ENCODE data around the gene TRAF1.
A peak's percentile ranks its signal among the peaks of the same experiment; 100 is the strongest.

Gene TRAF1

DNA sequence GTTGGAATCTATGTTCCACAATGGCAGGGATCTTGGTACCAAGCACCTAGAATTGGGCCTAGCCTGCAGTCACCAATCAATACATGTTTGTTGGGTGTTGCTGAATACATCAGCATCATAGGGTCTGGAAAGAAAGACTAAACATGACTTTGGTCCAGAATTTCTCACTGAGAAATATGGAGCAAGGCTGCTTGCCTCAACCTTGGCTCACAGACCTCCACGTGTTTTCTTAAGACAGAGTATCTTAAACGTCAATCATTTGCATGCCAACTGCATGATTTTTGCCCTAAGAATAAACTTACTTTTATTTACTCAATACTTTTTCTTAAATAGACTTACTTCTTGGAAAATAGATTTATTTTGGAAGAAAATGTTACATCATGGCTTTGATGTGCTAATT is 22.7 kb upstream of the TRAF1 start:
- Histone ChIP-seq H3K27me3 (ENCODE audit: low read depth) (no peaks in the 10 kb centered on the region), H3K4me1 (no peaks in the 10 kb centered on the region), H3K36me3 (replicated peaks) (no peaks in the 10 kb centered on the region), H3K9me3 (no peaks in the 10 kb centered on the region), H3K4me3 (no peak overlapping the region)
- in situ Hi-C loops (cut with MboI; ENCODE audit: low sequenced_read_pairs), result loop anchor here (25.0 kb wide), 1 partner anchor 337 kb away; no protein-coding TSS in a partner anchor
- no peak for DNase-seq (ENCODE audit: low spot score in 2 of 2)

DNA sequence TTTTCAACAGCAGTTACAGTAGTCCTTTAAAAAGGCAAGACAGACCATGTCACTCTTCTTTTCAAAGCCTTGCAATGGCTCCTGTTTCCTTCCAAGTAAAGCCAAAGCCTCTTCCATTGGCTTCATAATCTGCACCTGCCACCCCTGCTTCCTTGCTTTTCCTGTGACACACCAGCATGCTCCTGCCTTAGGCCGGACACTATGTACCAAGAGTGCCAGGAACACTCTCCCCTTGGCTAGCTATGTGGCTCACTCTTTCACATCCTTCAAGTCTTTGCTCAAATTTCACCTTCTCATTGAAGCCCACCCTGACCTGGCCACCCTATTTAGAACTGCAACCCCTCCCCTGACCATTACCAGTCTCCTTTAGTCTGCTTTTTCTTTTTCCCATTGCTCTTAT is 22.2 kb upstream of the TRAF1 start:
- Histone ChIP-seq H3K9me3 (no peaks in the 10 kb centered on the region), H3K27me3 (ENCODE audit: low read depth) (no peaks in the 10 kb centered on the region), H3K4me1 (no peaks in the 10 kb centered on the region), H3K36me3 (replicated peaks) (no peaks in the 10 kb centered on the region), H3K4me3 (no peak overlapping the region)
- in situ Hi-C loops (cut with MboI; ENCODE audit: low sequenced_read_pairs), result loop anchor here (25.0 kb wide), 1 partner anchor 337 kb away; no protein-coding TSS in a partner anchor
- DNase-seq (ENCODE audit: low spot score in 2 of 2), result no peak

DNA sequence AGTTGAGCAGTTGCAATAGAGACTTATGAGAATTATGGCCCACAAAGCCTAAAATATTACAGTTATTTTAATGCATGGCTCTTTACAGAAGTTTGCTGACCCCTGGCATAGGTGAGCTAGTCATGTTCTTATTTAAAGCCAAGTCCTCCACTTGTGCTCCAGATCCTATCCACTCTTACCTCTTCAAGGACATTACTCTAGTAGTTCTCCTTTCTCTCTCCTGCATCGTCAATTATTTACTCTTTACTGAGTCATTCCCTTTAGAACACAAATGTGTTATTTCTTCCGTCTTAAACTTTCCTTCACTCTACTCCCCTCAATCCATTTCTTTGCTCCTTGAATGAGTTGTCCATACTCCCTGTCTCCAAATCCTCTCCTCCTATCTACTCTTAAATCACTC is 20.6 kb upstream of the TRAF1 start:
- in situ Hi-C loops (cut with MboI; ENCODE audit: low sequenced_read_pairs), result loop anchor here (25.0 kb wide), 1 partner anchor 335 kb away; no protein-coding TSS in a partner anchor
- DNase-seq (ENCODE audit: low spot score in 2 of 2), result no peak

GRCh38 chr9:120946259-120946658 is 19.7 kb upstream of the TRAF1 start:
- Histone ChIP-seq H3K36me3 (replicated peaks) (no peaks in the 10 kb centered on the region), H3K4me3 (no peak overlapping the region), H3K9me3 (no peaks in the 10 kb centered on the region), H3K27me3 (ENCODE audit: low read depth) (no peaks in the 10 kb centered on the region), H3K4me1 (peaks cover 7% of the 10 kb centered on the region)
- in situ Hi-C loops (cut with MboI; ENCODE audit: low sequenced_read_pairs), result loop anchor here (25.0 kb wide), 1 partner anchor 334 kb away; no protein-coding TSS in a partner anchor
- DNase-seq (ENCODE audit: low spot score in 2 of 2), result no peak

More for the DNA sequence above, 20.6 kb upstream of the TRAF1 start:
- H3K4me1 ChIP-seq, result peaks cover 3% of the 10 kb centered on the region
- H3K9me3 ChIP-seq, result no peaks in the 10 kb centered on the region
- H3K4me3 ChIP-seq, result no peak overlapping the region
- H3K36me3 ChIP-seq (replicated peaks), result no peaks in the 10 kb centered on the region
- no peaks in the 10 kb centered on the region for H3K27me3 ChIP-seq (ENCODE audit: low read depth)

- Histone ChIP-seq H3K27me3 (ENCODE audit: low read depth) (no peaks in the 10 kb centered on the region), H3K36me3 (replicated peaks) (no peaks in the 10 kb centered on the region), H3K9me3 (no peaks in the 10 kb centered on the region), H3K4me3 (no peak overlapping the region), H3K4me1 (peaks cover 7% of the 10 kb centered on the region)
- in situ Hi-C loops (cut with MboI; ENCODE audit: low sequenced_read_pairs), result loop anchor here (25.0 kb wide), 1 partner anchor 333 kb away; no protein-coding TSS in a partner anchor
- no peak for DNase-seq (ENCODE audit: low spot score in 2 of 2)
Observed at GRCh38 chr9:120944948-120945347, 18.4 kb upstream of the TRAF1 start.

- Histone ChIP-seq H3K27me3 (ENCODE audit: low read depth) (no peaks in the 10 kb centered on the region), H3K4me1 (peaks cover 7% of the 10 kb centered on the region), H3K36me3 (replicated peaks) (no peaks in the 10 kb centered on the region), H3K4me3 (no peak overlapping the region), H3K9me3 (no peaks in the 10 kb centered on the region)
- no peak for DNase-seq (ENCODE audit: low spot score in 2 of 2)
- in situ Hi-C loops (cut with MboI; ENCODE audit: low sequenced_read_pairs), result loop anchor here (25.0 kb wide), 1 partner anchor 332 kb away; no protein-coding TSS in a partner anchor
Observed at GRCh38 chr9:120944434-120944843, 17.8 kb upstream of the TRAF1 start.

DNA sequence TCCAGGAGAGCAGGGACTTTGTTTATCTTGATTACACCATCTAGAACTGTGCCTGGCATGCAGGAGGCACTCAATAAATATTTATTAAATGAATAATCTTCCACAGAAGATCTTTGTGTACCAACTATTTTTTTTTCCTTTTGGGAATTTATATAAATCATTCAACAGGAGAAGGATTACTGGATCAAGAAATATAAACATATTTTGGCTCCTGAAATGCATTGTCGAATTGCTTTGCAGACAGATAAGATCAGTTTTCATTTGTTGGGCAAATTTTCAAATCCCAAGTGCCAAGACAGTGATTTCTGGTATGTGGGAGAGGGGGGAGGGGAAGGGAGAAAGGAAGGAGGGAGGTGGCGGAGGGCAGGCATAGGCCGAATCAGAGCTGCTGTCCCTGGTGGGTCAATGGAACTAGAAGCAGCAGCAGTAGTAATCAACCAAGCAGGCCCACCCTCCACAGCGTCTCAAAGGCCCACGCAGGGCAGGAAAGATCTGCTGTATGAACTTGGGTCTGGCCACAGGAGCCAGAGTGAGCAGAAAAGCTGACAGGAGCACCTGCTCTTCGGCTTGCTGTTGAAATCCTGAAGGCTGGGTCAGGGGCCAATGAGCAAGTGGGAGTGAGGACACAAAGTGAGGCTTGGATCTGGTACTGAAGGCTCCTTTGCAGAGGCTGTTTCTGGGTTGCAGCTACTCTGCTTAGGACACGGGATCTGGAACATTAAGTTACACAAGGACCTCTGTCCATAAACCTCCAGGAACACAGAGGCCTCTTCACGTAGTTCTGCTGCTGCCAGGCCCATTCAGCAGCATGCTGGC is 15.8 kb upstream of the TRAF1 start:
- peak; percentile 14 to 50 for DNase-seq (ENCODE audit: low spot score in 2 of 2)
- in situ Hi-C loops (cut with MboI; ENCODE audit: low sequenced_read_pairs), result loop anchor here (25.0 kb wide), 1 partner anchor 330 kb away; no protein-coding TSS in a partner anchor
- Histone ChIP-seq H3K4me1 (peaks cover 7% of the 10 kb centered on the region), H3K27me3 (ENCODE audit: low read depth) (no peaks in the 10 kb centered on the region), H3K4me3 (no peak overlapping the region), H3K36me3 (replicated peaks) (no peaks in the 10 kb centered on the region), H3K9me3 (no peaks in the 10 kb centered on the region)

DNA sequence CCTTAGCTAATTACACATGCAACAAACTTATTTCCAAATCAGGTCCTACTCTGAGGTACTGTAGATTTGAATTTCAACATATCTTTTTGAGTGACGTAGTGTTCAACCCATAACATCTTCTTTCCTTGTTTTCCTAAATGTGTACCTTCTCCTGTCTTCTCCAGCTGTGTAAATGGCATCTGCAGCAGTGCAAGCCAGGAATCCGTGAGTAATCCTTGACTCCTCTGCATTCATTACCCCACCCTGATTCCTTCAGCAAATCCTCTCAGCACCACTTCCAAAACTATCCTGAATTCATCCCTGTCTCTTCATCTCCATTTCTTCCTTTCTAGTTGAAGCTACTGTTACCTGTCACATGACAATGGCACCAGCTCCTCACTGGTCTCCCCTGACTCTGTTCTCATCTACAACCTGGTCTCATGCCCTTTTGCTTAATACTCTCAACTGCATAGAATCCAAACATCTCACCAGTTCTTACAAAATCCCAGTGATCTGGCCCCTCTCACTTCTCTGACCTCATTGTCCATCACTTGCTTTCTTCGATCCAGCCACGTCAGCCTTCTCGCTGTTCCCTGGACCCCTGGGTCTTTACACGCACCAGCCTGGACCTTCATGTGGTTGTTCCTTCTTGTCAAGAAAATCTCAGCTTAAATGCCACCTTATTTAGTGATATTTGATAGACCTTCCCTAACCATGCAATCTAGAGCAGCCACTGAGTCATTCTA is 14.6 kb upstream of the TRAF1 start:
- no peaks in the 10 kb centered on the region for H3K36me3 ChIP-seq (replicated peaks)
- H3K4me3 ChIP-seq, result no peak overlapping the region
- peaks cover 8% of the 10 kb centered on the region for H3K4me1 ChIP-seq
- in situ Hi-C loops (cut with MboI; ENCODE audit: low sequenced_read_pairs), result loop anchor here (25.0 kb wide), 1 partner anchor 329 kb away; no protein-coding TSS in a partner anchor
- no peaks in the 10 kb centered on the region for H3K27me3 ChIP-seq (ENCODE audit: low read depth)
- DNase-seq (ENCODE audit: low spot score in 2 of 2), result no peak
- H3K9me3 ChIP-seq, result no peaks in the 10 kb centered on the region

- H3K4me1 ChIP-seq, result peaks cover 13% of the 10 kb centered on the region
- in situ Hi-C loops (cut with MboI; ENCODE audit: low sequenced_read_pairs), result loop anchor here (25.0 kb wide), 1 partner anchor 328 kb away; no protein-coding TSS in a partner anchor
Observed at GRCh38 chr9:120940573-120940972, 14.0 kb upstream of the TRAF1 start.

DNA sequence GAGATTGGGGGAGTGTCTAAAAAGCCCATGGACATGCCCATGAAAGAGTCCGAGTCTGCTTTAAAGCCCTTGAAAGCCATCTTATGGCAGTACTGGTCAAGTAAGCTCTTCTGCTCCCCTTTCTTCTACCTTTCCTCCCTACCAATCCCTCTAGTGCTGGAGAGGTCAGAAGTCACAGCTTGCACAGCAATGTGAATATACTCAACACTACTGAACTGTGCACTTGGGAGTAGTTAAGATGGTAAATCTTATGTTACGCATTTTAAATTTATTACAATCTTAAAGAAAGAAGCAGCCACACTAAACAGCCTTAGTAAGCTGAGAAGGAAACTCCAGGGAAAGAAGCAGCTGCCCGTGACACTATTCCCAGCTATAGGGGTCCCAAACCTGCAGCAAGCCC is 12.3 kb upstream of the TRAF1 start:
- Histone ChIP-seq H3K4me3 (no peak overlapping the region), H3K27me3 (ENCODE audit: low read depth) (no peaks in the 10 kb centered on the region; the same call in 1 of the 2 replicates), H3K9me3 (no peaks in the 10 kb centered on the region), H3K36me3 (replicated peaks) (no peaks in the 10 kb centered on the region), H3K4me1 (peaks cover 13% of the 10 kb centered on the region)
- in situ Hi-C loops (cut with MboI; ENCODE audit: low sequenced_read_pairs), result loop anchor here (5.0 to 25.0 kb wide), 2 partner anchors 182 to 327 kb away; no protein-coding TSS in a partner anchor
- no peak for DNase-seq (ENCODE audit: low spot score in 2 of 2)

More at GRCh38 chr9:120940573-120940972, 14.0 kb upstream of the TRAF1 start:
- no peaks in the 10 kb centered on the region for H3K36me3 ChIP-seq (replicated peaks)
- H3K4me3 ChIP-seq, result no peak overlapping the region
- no peaks in the 10 kb centered on the region for H3K27me3 ChIP-seq (ENCODE audit: low read depth)
- no peaks in the 10 kb centered on the region for H3K9me3 ChIP-seq
- DNase-seq (ENCODE audit: low spot score in 2 of 2), result no peak

DNA sequence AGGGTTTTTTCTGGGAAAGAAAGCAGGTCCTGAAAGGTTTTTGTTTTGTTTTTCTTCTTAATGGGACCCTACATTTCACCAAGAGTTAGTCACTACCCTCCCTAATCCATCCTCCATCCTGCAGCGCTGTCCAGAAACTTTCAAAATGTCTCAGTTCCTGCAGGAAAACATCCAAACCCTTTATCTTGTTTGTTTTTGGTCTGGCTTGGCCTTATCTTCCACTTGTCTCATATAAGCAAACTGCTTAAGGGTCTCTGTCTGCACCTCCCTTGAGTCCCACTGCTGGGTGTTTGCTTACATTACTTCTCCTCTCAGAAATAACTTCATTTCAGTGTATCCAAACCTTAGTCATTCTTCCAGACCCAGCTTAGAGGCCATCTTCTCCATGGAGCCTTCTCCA is 11.0 kb upstream of the TRAF1 start:
- Histone ChIP-seq H3K9me3 (no peaks in the 10 kb centered on the region), H3K27me3 (ENCODE audit: low read depth) (peaks cover 9% of the 10 kb centered on the region), H3K4me3 (no peak overlapping the region), H3K36me3 (replicated peaks) (0 out of 2 replicates have a peak, but pooled peaks cover 2% of the 10 kb centered on the region), H3K4me1 (peaks cover 13% of the 10 kb centered on the region)
- no peak for DNase-seq (ENCODE audit: low spot score in 2 of 2)
- in situ Hi-C loops (cut with MboI; ENCODE audit: low sequenced_read_pairs), result loop anchor here (5.0 to 25.0 kb wide), 2 partner anchors 180 to 325 kb away; no protein-coding TSS in a partner anchor

- Histone ChIP-seq H3K9me3 (no peaks in the 10 kb centered on the region), H3K4me3 (no peak overlapping the region), H3K4me1 (peaks cover 9% of the 10 kb centered on the region), H3K27me3 (ENCODE audit: low read depth) (peaks cover 10% of the 10 kb centered on the region), H3K36me3 (replicated peaks) (0 out of 2 replicates have a peak, but pooled peaks cover 2% of the 10 kb centered on the region)
- no peak for DNase-seq (ENCODE audit: low spot score in 2 of 2)
- in situ Hi-C loops (cut with MboI; ENCODE audit: low sequenced_read_pairs), result loop anchor here (5.0 to 25.0 kb wide), 2 partner anchors 180 to 325 kb away; no protein-coding TSS in a partner anchor
Observed at GRCh38 chr9:120937127-120937526, 10.5 kb upstream of the TRAF1 start.

DNA sequence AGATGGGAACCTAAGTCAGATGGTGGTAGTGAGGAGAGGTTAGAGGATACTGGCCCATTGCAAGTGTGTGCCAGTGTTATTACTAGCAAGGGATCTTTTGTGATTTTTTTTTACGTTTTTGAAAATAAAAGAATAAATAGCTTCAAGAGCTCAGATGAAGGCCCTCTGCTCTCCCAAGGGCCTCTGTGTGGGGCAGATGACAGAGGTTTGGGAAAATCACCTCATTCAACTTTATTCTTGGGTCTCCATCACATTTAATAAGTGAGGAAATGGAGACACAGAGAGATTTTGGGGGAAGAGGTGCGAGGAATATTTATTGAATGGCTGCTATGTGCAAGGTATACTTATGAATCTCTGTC is 10.1 kb upstream of the TRAF1 start:
- peaks cover 10% of the 10 kb centered on the region for H3K27me3 ChIP-seq (ENCODE audit: low read depth)
- no peak for DNase-seq (ENCODE audit: low spot score in 2 of 2)
- H3K4me1 ChIP-seq, result peaks cover 7% of the 10 kb centered on the region; the same call in 1 of the 2 replicates
- H3K4me3 ChIP-seq, result no peak overlapping the region
- H3K36me3 ChIP-seq (replicated peaks), result 0 out of 2 replicates have a peak, but pooled peaks cover 2% of the 10 kb centered on the region
- in situ Hi-C loops (cut with MboI; ENCODE audit: low sequenced_read_pairs), result loop anchor here (5.0 to 25.0 kb wide), 2 partner anchors 179 to 324 kb away; no protein-coding TSS in a partner anchor
- no peaks in the 10 kb centered on the region for H3K9me3 ChIP-seq
